T-helper 1 cell treated with Interleukin-12 subunit alpha and Interleukin-12 subunit beta and Interleukin-4 antibody, amounts not matched to agents 30 μg/mL and 1 μg/mL, for 36 hours (primary cell): ENCODE results near the gene ZBED1.
"Not testable (repeated sequence)": the region's sequence is repeated elsewhere in the genome, so short reads cannot be mapped to it uniquely, and the experiment has no call there.

Experiments used
- H3K27ac Mint-ChIP-seq: one replicate; pipeline ENCODE4 v1.8.0; 2021; ENCODE audit warnings: mild to moderate bottlenecking, mixed read lengths
- H3K27me3 Mint-ChIP-seq: one replicate; pipeline ENCODE4 v1.8.0; 2021; ENCODE audit warnings: low read depth, mixed read lengths
- H3K36me3 Mint-ChIP-seq: one replicate; pipeline ENCODE4 v1.8.0; 2021; ENCODE audit warnings: low read depth, mixed read lengths
- H3K4me1 Mint-ChIP-seq: one replicate; pipeline ENCODE4 v1.8.0; 2021; ENCODE audit warnings: low read depth, mixed read lengths
- H3K4me3 Mint-ChIP-seq: one replicate; pipeline ENCODE4 v1.8.0; 2021; ENCODE audit warnings: mild to moderate bottlenecking, moderate library complexity, mixed read lengths
- H3K9me3 Mint-ChIP-seq: one replicate; pipeline ENCODE4 v1.8.0; 2021; ENCODE audit warnings: mixed read lengths

The ZBED1 gene

GRCh38 chrX:2481597-2481996 is 19.2 kb downstream of the ZBED1 start:
- H3K9me3 Mint-ChIP-seq, H3K27me3 Mint-ChIP-seq, H3K4me1 Mint-ChIP-seq, H3K36me3 Mint-ChIP-seq, H3K4me3 Mint-ChIP-seq, H3K27ac Mint-ChIP-seq: not testable (repeated sequence)

- not testable (repeated sequence) for H3K9me3 Mint-ChIP-seq, H3K4me1 Mint-ChIP-seq, H3K27me3 Mint-ChIP-seq, H3K36me3 Mint-ChIP-seq, H3K27ac Mint-ChIP-seq, H3K4me3 Mint-ChIP-seq
Observed at GRCh38 chrX:2479982-2480381, 20.8 kb downstream of the ZBED1 start.

- H3K9me3 Mint-ChIP-seq, result peaks cover 8% of the 10 kb centered on the region
Observed at GRCh38 chrX:2479420-2479780, 21.4 kb downstream of the ZBED1 start.

GRCh38 chrX:2478546-2479419 is 22.0 kb downstream of the ZBED1 start:
- no peaks in the 10 kb centered on the region for H3K27me3 Mint-ChIP-seq
- H3K4me3 Mint-ChIP-seq, result no peak overlapping the region
- peaks cover 8% of the 10 kb centered on the region for H3K9me3 Mint-ChIP-seq
- H3K4me1 Mint-ChIP-seq, result no peaks in the 10 kb centered on the region
- H3K36me3 Mint-ChIP-seq, result peaks cover 9% of the 10 kb centered on the region
- H3K27ac Mint-ChIP-seq, result no peak overlapping the region

More at GRCh38 chrX:2479420-2479780, 21.4 kb downstream of the ZBED1 start:
- Mint-ChIP-seq H3K36me3 (peaks cover 9% of the 10 kb centered on the region), H3K4me3 (no peak overlapping the region), H3K27me3 (no peaks in the 10 kb centered on the region), H3K4me1 (no peaks in the 10 kb centered on the region), H3K27ac (no peak overlapping the region)

GRCh38 chrX:2477313-2477712 is 23.5 kb downstream of the ZBED1 start:
- H3K9me3 Mint-ChIP-seq, H3K27ac Mint-ChIP-seq, H3K36me3 Mint-ChIP-seq, H3K27me3 Mint-ChIP-seq, H3K4me3 Mint-ChIP-seq, H3K4me1 Mint-ChIP-seq: not testable (repeated sequence)

- Mint-ChIP-seq H3K9me3 (peaks cover 7% of the 10 kb centered on the region), H3K27me3 (no peaks in the 10 kb centered on the region), H3K27ac (no peak overlapping the region), H3K4me1 (no peaks in the 10 kb centered on the region), H3K36me3 (peaks cover 6% of the 10 kb centered on the region), H3K4me3 (no peak overlapping the region)
Observed at GRCh38 chrX:2474963-2475726, 25.6 kb downstream of the ZBED1 start.

- Mint-ChIP-seq H3K36me3 (peaks cover 4% of the 10 kb centered on the region), H3K4me1 (no peaks in the 10 kb centered on the region), H3K4me3 (no peak overlapping the region), H3K27me3 (no peaks in the 10 kb centered on the region), H3K27ac (no peak overlapping the region), H3K9me3 (peaks cover 5% of the 10 kb centered on the region)
Observed at GRCh38 chrX:2474280-2474962, 26.4 kb downstream of the ZBED1 start.

- H3K4me3 Mint-ChIP-seq, H3K36me3 Mint-ChIP-seq, H3K4me1 Mint-ChIP-seq: not testable (repeated sequence)
Observed at GRCh38 chrX:2473064-2473463, 27.7 kb downstream of the ZBED1 start.

GRCh38 chrX:2471641-2472040 is 29.1 kb downstream of the ZBED1 start:
- no peak overlapping the region for H3K4me3 Mint-ChIP-seq
- no peak overlapping the region for H3K27ac Mint-ChIP-seq
- H3K27me3 Mint-ChIP-seq, result no peaks in the 10 kb centered on the region
- H3K36me3 Mint-ChIP-seq, result peaks cover 4% of the 10 kb centered on the region
- peaks cover 5% of the 10 kb centered on the region for H3K9me3 Mint-ChIP-seq
- H3K4me1 Mint-ChIP-seq, result no peaks in the 10 kb centered on the region

More at GRCh38 chrX:2473064-2473463, 27.7 kb downstream of the ZBED1 start:
- not testable (repeated sequence) for H3K27ac Mint-ChIP-seq, H3K27me3 Mint-ChIP-seq, H3K9me3 Mint-ChIP-seq

GRCh38 chrX:2471126-2471525 is 29.6 kb downstream of the ZBED1 start:
- H3K9me3 Mint-ChIP-seq, H3K27me3 Mint-ChIP-seq, H3K36me3 Mint-ChIP-seq, H3K4me3 Mint-ChIP-seq, H3K4me1 Mint-ChIP-seq, H3K27ac Mint-ChIP-seq: not testable (repeated sequence)

GRCh38 chrX:2469852-2470251 is 30.9 kb downstream of the ZBED1 start:
- not testable (repeated sequence) for H3K4me1 Mint-ChIP-seq, H3K4me3 Mint-ChIP-seq, H3K36me3 Mint-ChIP-seq, H3K9me3 Mint-ChIP-seq, H3K27me3 Mint-ChIP-seq, H3K27ac Mint-ChIP-seq

- no peak overlapping the region for H3K4me3 Mint-ChIP-seq
- no peaks in the 10 kb centered on the region for H3K27me3 Mint-ChIP-seq
- no peak overlapping the region for H3K27ac Mint-ChIP-seq
- H3K4me1 Mint-ChIP-seq, result no peaks in the 10 kb centered on the region
- peaks cover 4% of the 10 kb centered on the region for H3K36me3 Mint-ChIP-seq
- peaks cover 5% of the 10 kb centered on the region for H3K9me3 Mint-ChIP-seq
Observed at GRCh38 chrX:2469196-2469685, 31.5 kb downstream of the ZBED1 start.

- H3K27ac Mint-ChIP-seq, result no peak overlapping the region
- H3K36me3 Mint-ChIP-seq, result peaks cover 4% of the 10 kb centered on the region
Observed at GRCh38 chrX:2468261-2469195, 32.2 kb downstream of the ZBED1 start.

More at GRCh38 chrX:2468261-2469195, 32.2 kb downstream of the ZBED1 start:
- Mint-ChIP-seq H3K4me3 (no peak overlapping the region), H3K27me3 (no peaks in the 10 kb centered on the region), H3K4me1 (no peaks in the 10 kb centered on the region), H3K9me3 (peaks cover 5% of the 10 kb centered on the region)
